Inferior parietal cortex (tissue), 1 donor: Measurements from ENCODE around the gene MCRIP2.
"Not testable (repeated sequence)": the region's sequence is repeated elsewhere in the genome, so short reads cannot be mapped to it uniquely, and the experiment has no call there.

Source experiments
- DNase-seq: peaks from one replicate; pipeline ENCODE4 v3.0.0-alpha.2; 2016; ENCODE audit errors: extremely low spot score

Gene MCRIP2

GRCh38 chr16:680967-681745 is 39.5 kb downstream of the MCRIP2 start:
- DNase-seq, result no peak

GRCh38 chr16:681746-682427 is 40.3 kb downstream of the MCRIP2 start:
- DNase-seq, result no peak

- DNase-seq, result no peak
Observed at GRCh38 chr16:682493-683395, 41.1 kb downstream of the MCRIP2 start.

GRCh38 chr16:683396-684070 is 41.9 kb downstream of the MCRIP2 start:
- DNase-seq, result no peak

GRCh38 chr16:684071-684794 is 42.6 kb downstream of the MCRIP2 start, which contains the start of gene JMJD8:
JMJD8 (minus strand) TSS chr16:684334; CDS start chr16:684319, 15 bp downstream.
- peak; percentile 96 for DNase-seq

- DNase-seq, result no peak
Observed at GRCh38 chr16:684961-685696, 43.5 kb downstream of the MCRIP2 start.

GRCh38 chr16:685967-686366 is 44.3 kb downstream of the MCRIP2 start:
- no peak for DNase-seq

GRCh38 chr16:686459-687260 is 45.0 kb downstream of the MCRIP2 start:
- DNase-seq, result no peak

- DNase-seq, result no peak
Observed at GRCh38 chr16:687499-687898, 45.9 kb downstream of the MCRIP2 start.

- DNase-seq, result no peak
Observed at GRCh38 chr16:689175-689897, 47.7 kb downstream of the MCRIP2 start.

- DNase-seq, result not testable (repeated sequence)
Observed at GRCh38 chr16:691242-691641, 49.6 kb downstream of the MCRIP2 start.

GRCh38 chr16:692356-693108 is 50.9 kb downstream of the MCRIP2 start:
- DNase-seq, result no peak

- DNase-seq, result no peak
Observed at GRCh38 chr16:693364-693763, 51.7 kb downstream of the MCRIP2 start.

GRCh38 chr16:693766-694165 is 52.1 kb downstream of the MCRIP2 start:
- no peak for DNase-seq

- DNase-seq, result no peak
Observed at GRCh38 chr16:694187-694862, 52.7 kb downstream of the MCRIP2 start.

GRCh38 chr16:694863-695354 is 53.3 kb downstream of the MCRIP2 start:
- DNase-seq, result no peak
